Measurements from ENCODE around the gene KLF4.

KLF4 gene

DNA sequence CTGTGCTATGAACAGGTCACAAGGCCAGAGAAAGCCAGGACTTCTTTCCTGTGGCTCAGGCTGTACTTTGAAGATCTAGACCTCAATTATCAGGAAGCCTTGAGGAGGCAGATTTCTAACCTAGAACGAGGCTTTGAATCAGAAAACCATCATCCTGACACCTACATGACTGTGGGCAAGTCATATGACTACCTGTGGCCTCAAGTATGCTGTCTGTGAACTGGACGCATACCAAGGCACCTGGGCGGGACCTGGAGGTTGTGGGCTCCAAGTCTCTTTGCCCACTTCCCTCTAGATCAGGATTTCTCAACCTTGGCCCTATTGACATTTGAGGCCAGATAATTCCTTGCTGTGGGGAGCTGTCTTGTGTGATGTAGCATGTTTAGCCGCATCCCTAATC lies 42.5 kb downstream of the KLF4 start:
- DNase-seq = no peak

- DNase-seq = no peak
Observed at GRCh38 chr9:107446491-107446890, 43.1 kb downstream of the KLF4 start.

DNA sequence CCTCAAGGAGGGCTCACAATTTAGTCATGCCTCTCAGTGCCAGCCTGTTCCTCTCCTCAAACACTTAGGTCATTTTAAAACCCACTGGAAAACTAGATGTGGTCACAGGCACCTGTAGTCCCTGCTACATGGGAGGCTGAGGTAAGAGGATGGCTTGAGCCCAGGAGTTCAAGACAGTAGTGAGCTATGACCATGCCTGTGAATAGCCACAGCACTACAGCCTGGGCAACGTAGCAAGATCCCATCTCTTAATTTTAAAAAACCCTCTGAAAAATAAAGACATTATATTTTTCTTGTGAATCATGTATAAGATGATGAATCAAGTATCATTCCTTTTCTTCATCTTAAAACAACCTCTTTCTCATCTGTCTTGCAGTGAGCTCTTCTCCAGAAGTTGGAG lies 45.8 kb downstream of the KLF4 start:
- DNase-seq = no peak

DNA sequence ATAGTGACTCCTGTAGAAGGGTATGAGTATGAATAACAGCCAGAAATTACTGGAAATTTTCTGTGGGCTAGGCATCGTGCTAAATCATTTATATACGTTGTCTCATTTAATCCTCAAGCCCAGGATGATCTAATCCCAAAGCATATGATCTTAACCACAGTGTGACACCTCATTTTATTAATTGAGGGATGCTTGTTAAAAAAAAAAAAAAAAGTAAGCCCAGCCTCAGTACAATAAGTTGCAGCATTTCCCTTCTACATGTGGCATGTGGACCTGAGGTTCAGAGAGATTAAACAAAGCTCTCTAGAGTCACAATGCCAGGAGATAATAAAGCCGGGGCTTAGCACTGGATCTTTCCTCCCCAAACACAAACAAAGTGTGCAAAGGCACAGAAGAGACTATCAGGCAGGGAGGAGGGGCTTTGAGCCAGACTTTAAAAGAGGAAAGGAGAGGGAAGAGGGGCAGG lies 49.5 kb downstream of the KLF4 start:
- no peak for DNase-seq

DNA sequence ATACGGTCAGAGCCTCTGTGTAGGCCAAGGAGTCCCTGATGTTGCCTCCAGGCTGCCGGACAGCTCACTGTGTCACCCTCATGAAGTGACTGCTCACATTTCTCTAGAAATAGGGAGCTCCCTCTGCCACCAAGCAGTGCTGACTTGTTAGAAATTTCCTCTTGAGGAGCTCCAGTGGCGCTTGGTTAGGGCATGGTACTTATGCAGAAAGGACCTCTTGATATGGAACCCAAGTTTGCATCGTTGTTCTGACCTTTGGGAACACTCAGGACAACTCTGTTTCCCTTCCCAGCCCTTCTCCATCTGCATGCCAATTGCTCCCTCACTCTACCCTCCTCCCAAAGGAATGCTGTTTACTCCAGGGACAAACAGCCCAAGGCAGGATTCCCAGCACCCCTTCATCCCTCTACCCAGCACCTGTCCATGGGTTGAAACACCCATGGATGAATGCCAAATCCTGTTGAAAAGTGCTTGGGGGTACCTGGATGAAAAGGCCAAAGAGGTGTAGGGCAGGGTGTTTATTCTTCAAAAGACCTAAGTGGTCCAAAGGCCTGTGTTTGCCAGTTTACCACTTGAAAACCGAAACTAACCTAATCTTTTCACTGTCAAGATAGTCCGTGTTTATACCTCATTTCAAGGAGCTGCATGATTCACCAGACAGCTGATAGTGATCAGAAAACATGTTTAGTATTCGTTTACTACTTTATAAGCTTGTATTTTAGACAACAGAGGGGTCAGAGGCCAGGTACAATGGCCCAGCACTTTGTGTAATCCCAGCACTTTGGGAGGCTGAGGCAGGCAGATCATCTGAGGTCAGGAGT lies 51.1 kb downstream of the KLF4 start:
- no peak for DNase-seq

GRCh38 chr9:107437716-107438115 lies 51.9 kb downstream of the KLF4 start:
- DNase-seq = no peak

DNA sequence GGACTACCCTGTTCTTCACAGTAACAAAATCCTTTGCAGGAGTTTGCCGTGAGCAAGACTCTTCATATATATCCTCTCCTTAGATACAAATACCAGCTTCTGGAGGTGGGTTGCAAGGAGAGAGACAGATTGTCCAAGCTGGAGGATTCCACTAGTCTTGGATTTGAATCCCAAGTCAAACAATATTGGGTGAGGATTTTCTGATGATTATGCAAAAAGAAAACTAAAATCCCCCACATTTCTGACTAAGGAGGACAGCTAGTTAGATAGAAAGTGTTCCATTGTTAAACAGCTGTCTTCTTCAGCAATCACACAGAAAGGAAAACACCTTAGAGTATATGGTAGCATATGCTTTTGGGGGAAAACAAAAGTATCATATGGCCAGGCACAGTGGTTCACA lies 54.2 kb downstream of the KLF4 start:
- no peak for DNase-seq

All from activated CD8-positive, alpha-beta memory T cell treated with anti-CD3 and anti-CD28 coated beads for 24 hours (primary cell).